ENCODE measurements around the gene KPNA6.

DNA sequence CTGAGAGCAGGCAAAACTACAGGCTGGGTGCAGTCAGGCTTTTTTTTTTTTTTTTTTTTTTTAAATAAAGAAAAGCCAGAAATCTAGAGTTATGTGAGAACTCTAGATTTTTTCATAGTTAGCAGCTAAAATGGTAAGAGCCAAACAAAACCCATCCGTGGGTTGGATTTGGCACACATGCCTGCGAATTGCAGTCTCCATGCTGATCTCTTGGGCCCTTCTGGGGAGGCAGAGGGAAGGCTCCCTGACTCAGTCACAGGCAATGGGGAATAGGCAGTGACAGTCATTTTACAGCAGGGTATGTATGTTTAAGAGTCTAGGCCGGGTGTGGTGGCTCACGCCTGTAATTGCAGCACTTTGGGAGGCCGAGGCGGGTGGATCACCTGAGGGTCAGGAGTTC, 74.2 kb downstream of the KPNA6 start:
- TF ChIP-seq RAD21 (IDR thresholded peaks at IDR 0.05; ENCODE audit: low read length): no peak
- no peak for TF ChIP-seq MAZ (IDR thresholded peaks at IDR 0.05; ENCODE audit: borderline replicate concordance, low read depth, low read length)
- no peak for TF ChIP-seq MXI1 (IDR thresholded peaks at IDR 0.05; ENCODE audit: borderline replicate concordance, low read depth, low read length)

Data from IMR-90 (cell line).